Measurements from ENCODE around the gene AP1S1.

Gene AP1S1

DNA sequence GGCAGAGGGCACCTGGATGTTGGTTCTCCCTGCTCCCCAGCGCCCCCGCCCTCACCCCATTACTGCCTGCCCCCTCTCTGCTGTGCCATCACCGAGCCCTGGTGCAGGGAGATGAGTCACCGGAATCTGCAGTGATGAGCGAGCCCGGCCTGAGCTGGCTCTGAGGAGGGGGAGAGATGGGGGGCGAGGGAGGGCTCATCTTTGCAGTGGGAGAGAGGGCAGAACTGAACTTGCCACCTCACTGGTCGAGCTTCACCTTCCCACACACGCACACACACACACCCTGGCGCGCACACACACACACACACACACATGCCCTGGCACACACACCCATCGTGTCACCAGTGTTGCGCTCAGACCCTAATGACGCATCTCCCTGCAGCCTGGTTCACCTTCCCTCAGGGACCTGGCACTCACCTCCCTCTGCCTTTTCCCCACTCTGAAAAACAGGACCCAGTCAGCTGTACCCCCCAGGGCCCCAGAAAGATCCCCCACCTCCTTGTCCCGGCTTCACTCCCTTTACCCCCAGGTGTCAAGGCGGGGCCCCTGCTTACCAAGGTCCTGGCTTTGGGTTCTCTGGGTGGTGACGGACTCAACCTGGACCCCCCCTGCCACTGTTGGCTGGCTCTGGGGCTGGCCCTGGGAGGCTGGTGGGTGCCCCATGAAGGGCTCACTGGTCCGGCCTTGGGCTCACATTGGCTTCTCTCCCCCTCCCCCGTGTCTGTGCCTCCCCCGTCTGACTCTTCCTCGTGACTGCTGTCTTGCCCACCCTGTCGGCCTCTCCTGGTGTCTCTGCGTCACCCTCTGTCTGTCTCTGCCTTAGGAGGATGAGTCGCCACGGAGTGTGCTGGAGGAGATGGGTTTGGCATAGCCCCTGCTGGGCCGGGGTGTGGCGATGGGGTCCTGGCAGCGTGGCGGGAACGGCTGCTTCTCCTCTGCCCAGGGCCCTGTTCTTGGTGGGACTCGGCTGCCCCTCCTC, 5.7 kb downstream of the AP1S1 start:
- DNase-seq: no peak

GRCh38 chr7:101160910-101161309, 6.6 kb downstream of the AP1S1 start:
- DNase-seq: no peak

DNA sequence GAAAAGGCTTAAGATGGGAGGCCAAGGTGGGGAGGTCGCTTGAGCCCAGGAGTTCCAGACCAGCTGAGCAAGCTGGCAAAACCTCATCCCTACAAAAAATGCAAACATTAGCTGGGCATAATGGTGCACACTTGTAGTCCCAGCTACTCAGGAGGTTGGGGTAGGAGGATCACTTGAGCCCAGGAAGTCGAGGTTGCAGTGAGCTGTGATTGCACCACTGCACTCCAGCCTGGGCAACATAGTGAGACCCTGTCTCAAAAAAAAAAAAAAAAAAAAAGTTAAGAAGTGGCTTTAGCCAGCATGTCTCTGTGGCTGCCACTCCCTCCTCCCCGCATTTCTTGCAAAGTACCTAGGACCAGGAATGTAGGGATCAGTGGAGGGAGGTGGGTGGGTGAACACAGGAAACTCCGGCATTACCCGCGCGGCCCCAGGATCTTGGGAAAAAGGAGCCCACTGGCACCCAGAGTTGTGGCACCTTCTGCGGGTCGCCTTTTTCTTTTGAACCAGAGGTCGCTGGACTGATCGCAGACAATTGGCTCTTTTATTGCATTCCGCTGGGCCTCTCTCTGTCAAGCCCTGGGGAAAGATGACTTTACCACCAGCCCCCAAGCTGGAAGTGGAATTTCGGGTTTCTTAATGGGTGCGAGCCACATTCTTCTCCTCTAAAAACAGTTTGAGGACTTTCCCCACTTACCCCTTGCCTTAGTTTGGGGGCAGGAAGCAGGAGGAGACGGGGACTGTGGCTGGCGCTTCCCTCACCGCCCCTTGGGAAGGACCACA, 7.6 kb downstream of the AP1S1 start:
- no peak for DNase-seq

DNA sequence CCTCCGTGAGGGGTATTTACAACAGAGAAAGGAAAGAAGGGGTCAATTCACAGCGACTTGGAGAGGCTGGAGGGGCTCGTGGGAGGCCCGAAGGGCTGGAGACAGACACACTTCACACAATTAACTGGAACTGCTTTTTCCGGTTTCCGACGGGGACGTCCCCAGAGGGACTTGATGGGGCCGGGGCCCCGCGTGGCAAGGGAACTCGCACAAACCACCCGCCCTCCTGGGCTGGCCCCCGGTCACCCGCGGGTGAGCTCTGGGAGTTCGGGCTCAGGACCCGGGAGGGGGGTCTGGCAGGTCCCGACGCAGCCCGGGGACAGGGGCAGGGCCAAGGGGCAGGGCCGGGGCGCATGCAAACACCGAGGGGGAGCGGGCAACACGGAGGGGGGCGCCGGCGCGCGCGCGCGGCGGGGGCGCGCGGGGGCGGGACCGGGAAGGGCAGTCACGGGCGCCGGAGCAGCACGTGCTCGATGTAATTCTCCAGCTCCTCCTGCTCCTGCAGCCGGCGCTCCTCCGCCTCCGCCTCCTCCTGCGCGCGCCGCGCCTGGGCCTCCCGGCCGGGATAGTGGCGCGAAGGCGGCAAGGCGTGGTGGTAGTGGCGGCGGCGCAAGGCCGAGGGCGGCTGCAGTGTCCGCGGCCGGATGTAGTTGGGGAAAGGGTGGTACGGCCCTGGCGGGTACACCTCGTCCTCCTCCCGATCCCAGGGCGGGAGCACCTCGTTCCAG, 8.4 kb downstream of the AP1S1 start:
- DNase-seq: peak; percentile 83 to 90

DNA sequence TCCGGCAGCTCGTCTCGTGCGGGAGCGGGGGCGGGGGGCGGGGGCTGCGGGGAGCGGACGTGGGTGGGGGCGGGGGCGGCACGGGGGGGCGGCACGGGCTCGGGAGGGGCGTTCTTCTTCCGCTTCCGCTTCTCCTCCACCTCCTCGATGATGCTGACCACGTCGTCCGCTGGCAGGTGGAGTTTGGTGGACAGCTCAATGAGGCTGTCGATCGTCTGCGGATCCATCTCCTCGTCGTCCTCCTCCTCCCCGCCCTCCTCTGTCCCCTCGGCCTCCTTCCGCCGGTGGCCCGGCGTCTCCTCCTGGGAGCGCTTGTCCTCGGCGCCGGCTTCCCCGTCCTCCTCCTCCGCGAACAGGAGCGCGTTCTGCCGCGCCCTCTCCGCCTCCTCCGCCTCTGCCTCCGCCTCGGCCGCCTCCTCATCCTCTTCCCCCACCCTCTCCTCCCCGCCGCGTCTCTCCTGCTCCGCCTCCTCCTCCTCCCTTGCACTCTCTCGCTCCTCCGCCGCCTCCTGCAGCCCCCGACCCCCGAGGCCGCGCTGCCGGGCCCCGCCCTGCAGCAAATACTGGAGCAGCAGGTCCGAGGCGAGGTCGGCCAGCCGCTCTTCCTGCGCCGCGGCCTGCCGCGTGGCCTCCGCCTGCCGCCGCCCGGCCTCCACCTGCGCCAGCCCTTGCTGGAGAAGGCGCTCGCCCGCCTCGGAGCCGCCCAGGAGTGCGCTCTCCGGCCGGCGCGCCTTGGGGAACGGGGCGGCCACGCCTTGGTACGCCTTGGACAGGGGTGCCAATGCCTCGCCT, 9.2 kb downstream of the AP1S1 start:
- DNase-seq: peak; percentile 82 to 85

GRCh38 chr7:101164071-101164840, 10.0 kb downstream of the AP1S1 start:
- DNase-seq: peak in 1 of 2 experiments; percentile 51

GRCh38 chr7:101165075-101165957, 11.0 kb downstream of the AP1S1 start, which contains the start of gene VGF:
TSS of gene VGF (minus strand) at chr7:101165569. CDS start at chr7:101164843, 726 bp downstream.
- peak; percentile 95 to 96 for DNase-seq

DNA sequence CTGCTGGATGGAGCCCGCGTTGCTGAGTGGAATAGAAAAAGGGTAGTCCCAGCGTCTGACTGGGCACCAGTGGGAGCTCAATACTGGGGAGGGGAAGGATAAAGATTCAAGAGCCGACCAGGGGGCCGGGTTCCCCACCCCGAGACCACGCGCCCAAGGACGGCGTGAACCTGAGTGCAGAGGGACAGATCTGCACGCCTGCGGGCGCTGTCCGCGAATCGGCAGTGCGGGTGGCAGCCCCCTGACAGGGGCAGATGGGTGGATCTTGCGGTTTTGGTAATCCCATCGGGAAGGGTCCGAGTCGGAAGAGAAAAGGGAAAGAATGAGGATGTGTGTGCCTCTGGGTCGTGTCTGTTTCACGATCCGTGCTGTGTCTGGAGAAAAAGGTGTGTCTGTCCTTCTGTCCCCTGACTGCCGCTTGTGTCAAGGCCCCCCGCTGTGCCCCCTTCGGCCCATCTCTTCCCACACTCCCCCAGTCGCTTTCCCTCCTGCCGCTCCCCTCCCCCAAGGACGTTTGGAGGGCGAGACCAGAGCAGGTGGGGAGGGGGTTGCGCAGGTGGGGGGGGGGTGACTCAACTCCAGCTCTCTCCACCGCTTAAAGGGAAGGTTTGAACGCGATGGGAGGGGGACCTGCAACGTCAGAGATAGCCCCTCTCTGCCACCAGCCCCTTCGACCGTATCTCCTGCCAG, 11.8 kb downstream of the AP1S1 start:
- no peak for DNase-seq

GRCh38 chr7:101166648-101166908, 12.3 kb downstream of the AP1S1 start:
- no peak for DNase-seq

DNA sequence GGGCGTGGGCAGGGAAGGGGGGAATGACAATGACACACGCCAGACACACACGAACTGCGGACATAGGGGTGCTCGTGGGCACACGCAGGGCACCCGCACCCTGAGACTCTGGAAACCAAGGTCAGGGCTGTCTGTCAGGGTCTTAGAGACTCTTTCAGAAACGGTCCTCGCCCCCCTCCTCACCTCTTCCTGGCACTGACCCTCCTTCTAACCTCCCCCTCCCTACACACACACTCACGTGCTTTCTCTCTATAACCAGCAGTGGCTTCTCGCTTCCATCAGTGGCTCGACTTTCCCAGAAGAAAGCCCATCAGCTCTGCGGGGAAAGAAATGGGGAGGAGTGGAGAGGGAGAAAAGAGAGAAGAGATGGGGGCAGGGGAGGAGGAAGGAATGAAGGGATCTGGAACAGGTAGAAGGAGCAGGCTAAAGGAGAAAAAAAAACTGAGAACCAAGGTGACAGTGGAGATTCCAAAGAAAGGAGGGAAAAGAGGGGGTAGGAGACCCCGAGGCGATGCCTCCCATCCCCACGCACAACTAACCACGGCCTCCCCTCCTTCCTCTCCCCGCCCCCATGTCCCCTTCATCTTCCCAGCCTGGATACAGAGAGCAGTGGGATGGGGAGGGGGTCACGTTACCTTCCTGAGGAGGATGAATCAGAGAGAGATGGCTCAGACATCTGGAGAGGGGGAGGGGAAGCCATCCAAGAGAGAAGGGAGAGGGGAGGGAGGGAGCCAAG, 12.8 kb downstream of the AP1S1 start:
- DNase-seq: no peak

DNA sequence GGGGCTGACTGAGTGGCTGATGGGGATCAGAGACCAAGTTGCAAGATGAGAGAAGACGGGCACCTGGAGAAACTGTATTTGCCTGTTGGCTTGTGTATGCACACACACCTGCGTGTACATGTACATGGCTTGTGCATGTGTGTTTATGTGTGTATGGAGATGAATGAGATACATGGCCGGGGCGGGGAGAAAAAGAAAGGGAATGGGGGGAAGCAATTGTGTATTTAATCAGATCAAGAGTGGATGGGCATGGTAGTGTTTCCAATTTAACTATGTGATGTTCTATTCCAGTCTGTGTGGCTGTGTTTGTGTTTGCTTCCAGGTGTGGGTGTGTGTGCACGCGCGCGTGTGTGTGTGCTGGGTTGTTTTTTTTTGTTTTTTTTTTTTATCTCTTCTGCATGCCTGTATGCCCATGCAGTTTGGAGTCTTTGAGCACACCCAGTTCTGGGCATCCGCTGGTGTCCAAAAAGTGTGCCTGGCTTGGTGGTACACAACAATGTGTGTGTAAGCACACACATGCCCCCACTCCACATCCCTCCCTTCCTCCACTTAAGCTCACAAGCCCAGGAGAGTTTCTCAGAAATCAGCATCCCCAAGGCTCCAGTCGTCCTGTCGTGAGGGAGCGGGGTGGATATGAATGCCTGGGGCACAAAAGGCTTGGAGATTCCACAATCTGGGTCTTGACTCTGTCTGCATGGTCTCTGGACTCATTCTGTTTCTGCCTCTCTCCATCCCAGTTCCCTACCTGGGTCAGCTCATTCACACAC, 13.6 kb downstream of the AP1S1 start:
- DNase-seq: no peak

GRCh38 chr7:101168412-101169049, 14.3 kb downstream of the AP1S1 start:
- no peak for DNase-seq

DNA sequence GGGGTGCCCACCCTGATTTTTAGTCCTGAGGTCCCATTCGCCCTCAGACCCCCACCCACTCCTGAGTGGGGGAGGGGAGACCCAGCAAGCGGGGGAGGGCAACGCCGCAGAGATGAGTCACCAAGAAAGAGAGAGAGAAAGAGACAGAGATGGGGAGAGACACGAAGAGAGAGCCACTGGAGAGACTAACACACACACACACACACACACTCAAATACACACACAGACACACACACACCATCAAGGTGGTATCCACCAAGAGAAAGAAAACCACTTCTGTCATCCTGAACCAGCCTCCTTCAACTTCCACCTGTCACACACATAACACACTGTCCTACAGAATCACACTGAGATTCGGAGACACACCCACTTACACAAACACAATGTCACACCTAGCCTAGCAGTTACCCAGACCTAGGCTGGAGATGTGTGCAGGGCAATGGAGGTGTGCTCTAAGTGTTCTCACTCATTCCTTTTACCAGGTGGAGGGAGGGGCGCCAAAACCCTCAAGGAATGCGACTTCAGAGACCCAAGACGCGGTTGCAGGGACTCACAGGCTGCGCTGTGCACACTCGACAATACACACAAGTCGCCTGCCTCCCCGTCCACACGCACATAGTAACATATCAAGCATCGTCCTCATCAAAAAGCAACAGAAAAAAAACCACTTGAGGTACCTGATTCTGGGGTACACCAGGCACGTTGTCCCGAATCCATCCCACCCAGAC, 15.0 kb downstream of the AP1S1 start:
- peak in 1 of 2 experiments; percentile 44 for DNase-seq

- DNase-seq: peak; percentile 60 to 67
These were observed 15.7 kb downstream of the AP1S1 start for GRCh38 chr7:101169838-101170551.

GRCh38 chr7:101170617-101171441, 16.6 kb downstream of the AP1S1 start:
- no peak for DNase-seq

All from NCI-H2081 (cell line).